ENCODE data around the gene ANKRD39. TPM values are rescaled to one million over a fixed set of nuclear protein-coding genes. Genes with fewer than 3 reads are reported as not detected.
"Not testable (repeated sequence)": the region's sequence is repeated elsewhere in the genome, so short reads cannot be mapped to it uniquely, and the experiment has no call there.

Gene ANKRD39
- total and polyA plus RNA-seq, 2 donors (not counting 1 experiment from before 2014, with no cell fraction given): 5.3 to 5.8 TPM

DNA sequence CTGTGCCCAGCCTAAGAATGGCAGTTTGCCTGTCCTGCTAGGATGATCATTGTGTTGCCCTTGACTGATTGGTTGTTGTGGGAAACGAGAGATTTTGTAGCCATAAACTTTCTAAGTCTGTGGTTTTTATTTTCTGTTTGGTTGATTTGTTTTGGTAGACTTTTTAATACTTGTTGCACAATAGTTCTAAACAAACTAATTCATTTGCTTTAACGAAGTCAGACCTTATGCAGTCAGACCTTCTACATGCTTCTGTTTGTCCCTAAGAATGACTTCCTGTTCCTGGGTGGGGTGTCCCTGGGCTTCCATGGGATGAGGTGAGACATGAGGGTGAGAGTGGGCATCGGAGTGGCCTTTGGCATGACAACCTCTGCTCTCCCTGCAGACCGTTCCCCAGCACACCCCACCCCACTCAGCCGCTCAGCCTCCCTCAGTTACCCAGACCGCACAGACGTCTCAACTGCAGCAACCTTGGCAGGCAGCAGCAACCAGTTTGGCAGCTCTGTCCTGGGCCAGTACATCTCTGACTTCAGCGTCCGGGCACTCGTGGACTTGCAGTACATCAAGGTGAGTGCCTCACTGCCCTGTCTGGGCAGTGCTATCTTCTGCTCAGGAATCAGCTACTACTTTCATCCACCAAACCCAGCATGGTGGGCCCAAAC lies 49.5 kb downstream of the ANKRD39 start:
- no peaks in the 10 kb centered on the region for H3K9me3 ChIP-seq (ENCODE audit: control insufficient read depth, insufficient read depth, low read depth, low read length)
- no peaks in the 10 kb centered on the region for H3K4me1 ChIP-seq (ENCODE audit: control insufficient read depth, extremely low read depth, insufficient read depth, low read length)
- H3K36me3 ChIP-seq (ENCODE audit: control insufficient read depth, insufficient read depth, low read length): no peaks in the 10 kb centered on the region
- no peaks in the 10 kb centered on the region for H3K27me3 ChIP-seq (ENCODE audit: control insufficient read depth, insufficient read depth, low read length)
- H2AFZ ChIP-seq (ENCODE audit: low read length): no peak overlapping the region
- H4K20me1 ChIP-seq (ENCODE audit: control insufficient read depth, extremely low read depth, insufficient read depth, low read length): no peaks in the 10 kb centered on the region
- no peak overlapping the region for H3K4me2 ChIP-seq (ENCODE audit: extremely low read depth, insufficient read depth, low read length)
- TF ChIP-seq EZH2 (IDR thresholded peaks at IDR 0.05; ENCODE audit: low read length, missing control alignments): no peak
- H3K4me3 ChIP-seq (replicated peaks in 1 of 4; ENCODE audit: control extremely low read depth in 1 of 4, insufficient read depth in 1 of 4, low read depth in 3 of 4, low read length in 4 of 4): no peak overlapping the region
- DNase-seq (ENCODE audit: low read depth in 2 of 2): no peak
- H3K9ac ChIP-seq (ENCODE audit: insufficient read depth, low read length): no peak overlapping the region
- H3K27ac ChIP-seq (ENCODE audit: insufficient read depth, low read length): no peak overlapping the region
- H3K79me2 ChIP-seq (ENCODE audit: control insufficient read depth, insufficient read depth, low read length): no peaks in the 10 kb centered on the region

DNA sequence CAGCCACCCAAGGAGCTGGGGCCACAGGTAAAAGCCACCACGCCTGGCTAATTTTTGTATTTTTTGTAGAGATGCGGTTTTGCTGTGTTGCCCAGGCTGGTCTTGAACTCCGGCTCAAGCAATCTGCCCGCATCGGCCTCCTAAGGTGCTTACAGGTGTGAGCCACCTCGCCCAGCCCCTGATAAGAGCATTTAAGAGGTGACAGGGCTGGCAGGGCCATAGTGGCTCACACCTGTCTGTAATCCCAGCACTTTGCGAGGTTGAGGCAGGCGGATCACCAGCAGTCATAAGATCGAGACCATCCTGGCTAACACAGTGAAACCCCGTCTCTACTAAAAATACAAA lies 50.7 kb downstream of the ANKRD39 start:
- Histone ChIP-seq H3K9ac (ENCODE audit: insufficient read depth, low read length) (no peak overlapping the region), H3K4me3 (replicated peaks in 1 of 4; ENCODE audit: control extremely low read depth in 1 of 4, insufficient read depth in 1 of 4, low read depth in 3 of 4, low read length in 4 of 4) (no peak overlapping the region), H3K4me2 (ENCODE audit: extremely low read depth, insufficient read depth, low read length) (no peak overlapping the region), H3K9me3 (ENCODE audit: control insufficient read depth, insufficient read depth, low read depth, low read length) (no peaks in the 10 kb centered on the region), H3K27me3 (ENCODE audit: control insufficient read depth, insufficient read depth, low read length) (no peaks in the 10 kb centered on the region), H3K79me2 (ENCODE audit: control insufficient read depth, insufficient read depth, low read length) (no peaks in the 10 kb centered on the region), H3K27ac (ENCODE audit: insufficient read depth, low read length) (no peak overlapping the region), H3K4me1 (ENCODE audit: control insufficient read depth, extremely low read depth, insufficient read depth, low read length) (no peaks in the 10 kb centered on the region), H3K36me3 (ENCODE audit: control insufficient read depth, insufficient read depth, low read length) (no peaks in the 10 kb centered on the region), H2AFZ (ENCODE audit: low read length) (no peak overlapping the region), H4K20me1 (ENCODE audit: control insufficient read depth, extremely low read depth, insufficient read depth, low read length) (no peaks in the 10 kb centered on the region)
- DNase-seq (ENCODE audit: low read depth in 2 of 2): no peak
- no peak for TF ChIP-seq EZH2 (IDR thresholded peaks at IDR 0.05; ENCODE audit: low read length, missing control alignments)
- TF ChIP-seq, protein P1, sequence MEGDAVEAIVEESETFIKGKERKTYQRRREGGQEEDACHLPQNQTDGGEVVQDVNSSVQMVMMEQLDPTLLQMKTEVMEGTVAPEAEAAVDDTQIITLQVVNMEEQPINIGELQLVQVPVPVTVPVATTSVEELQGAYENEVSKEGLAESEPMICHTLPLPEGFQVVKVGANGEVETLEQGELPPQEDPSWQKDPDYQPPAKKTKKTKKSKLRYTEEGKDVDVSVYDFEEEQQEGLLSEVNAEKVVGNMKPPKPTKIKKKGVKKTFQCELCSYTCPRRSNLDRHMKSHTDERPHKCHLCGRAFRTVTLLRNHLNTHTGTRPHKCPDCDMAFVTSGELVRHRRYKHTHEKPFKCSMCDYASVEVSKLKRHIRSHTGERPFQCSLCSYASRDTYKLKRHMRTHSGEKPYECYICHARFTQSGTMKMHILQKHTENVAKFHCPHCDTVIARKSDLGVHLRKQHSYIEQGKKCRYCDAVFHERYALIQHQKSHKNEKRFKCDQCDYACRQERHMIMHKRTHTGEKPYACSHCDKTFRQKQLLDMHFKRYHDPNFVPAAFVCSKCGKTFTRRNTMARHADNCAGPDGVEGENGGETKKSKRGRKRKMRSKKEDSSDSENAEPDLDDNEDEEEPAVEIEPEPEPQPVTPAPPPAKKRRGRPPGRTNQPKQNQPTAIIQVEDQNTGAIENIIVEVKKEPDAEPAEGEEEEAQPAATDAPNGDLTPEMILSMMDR (conservative IDR thresholded peaks at IDR 0.05 in 1 of 2, IDR thresholded peaks at IDR 0.05 in 1 of 2; ENCODE audit: low read depth in 1 of 2, low read length in 2 of 2): no peak

DNA sequence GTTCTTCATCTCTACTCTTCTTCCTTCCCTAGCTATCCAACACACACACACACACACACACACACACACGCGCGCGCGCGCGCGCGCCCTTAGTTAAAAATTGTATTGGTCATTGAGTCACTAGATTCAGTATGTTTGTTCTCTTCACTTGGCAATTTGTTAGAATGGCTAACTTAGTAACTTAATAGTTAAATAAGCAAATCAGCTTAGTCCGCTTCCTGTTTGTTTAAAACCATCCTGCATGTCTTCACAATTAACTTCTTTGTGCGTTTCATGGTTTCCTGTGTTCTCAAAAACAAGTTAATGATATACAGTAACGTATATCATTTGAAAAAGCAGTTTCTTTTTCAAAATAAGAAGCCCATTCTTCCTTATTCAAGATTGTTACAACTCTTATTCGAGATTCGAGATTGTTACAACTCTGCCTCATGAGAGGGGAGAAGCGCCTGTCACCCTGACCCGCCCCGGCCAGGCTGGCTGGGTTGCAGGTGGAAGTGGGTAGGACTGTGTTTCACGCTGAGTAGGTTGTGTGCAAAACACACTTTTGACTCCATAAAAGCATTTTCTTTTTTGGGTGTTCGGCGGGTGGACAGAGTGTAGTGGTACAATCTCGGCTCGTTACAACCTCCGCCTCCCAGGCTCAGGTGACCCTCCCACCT lies 51.2 kb downstream of the ANKRD39 start:
- TF ChIP-seq, protein P1 (conservative IDR thresholded peaks at IDR 0.05 in 1 of 2, IDR thresholded peaks at IDR 0.05 in 1 of 2; ENCODE audit: low read depth in 1 of 2, low read length in 2 of 2): no peak
- no peak for TF ChIP-seq EZH2 (IDR thresholded peaks at IDR 0.05; ENCODE audit: low read length, missing control alignments)
- Histone ChIP-seq H3K9ac (ENCODE audit: insufficient read depth, low read length) (no peak overlapping the region), H4K20me1 (ENCODE audit: control insufficient read depth, extremely low read depth, insufficient read depth, low read length) (no peaks in the 10 kb centered on the region), H3K36me3 (ENCODE audit: control insufficient read depth, insufficient read depth, low read length) (no peaks in the 10 kb centered on the region), H3K27ac (ENCODE audit: insufficient read depth, low read length) (no peak overlapping the region), H3K27me3 (ENCODE audit: control insufficient read depth, insufficient read depth, low read length) (no peaks in the 10 kb centered on the region), H3K4me2 (ENCODE audit: extremely low read depth, insufficient read depth, low read length) (no peak overlapping the region), H3K79me2 (ENCODE audit: control insufficient read depth, insufficient read depth, low read length) (no peaks in the 10 kb centered on the region), H3K4me3 (replicated peaks in 1 of 4; ENCODE audit: control extremely low read depth in 1 of 4, insufficient read depth in 1 of 4, low read depth in 3 of 4, low read length in 4 of 4) (no peak overlapping the region), H3K4me1 (ENCODE audit: control insufficient read depth, extremely low read depth, insufficient read depth, low read length) (no peaks in the 10 kb centered on the region), H2AFZ (ENCODE audit: low read length) (no peak overlapping the region), H3K9me3 (ENCODE audit: control insufficient read depth, insufficient read depth, low read depth, low read length) (no peaks in the 10 kb centered on the region)
- DNase-seq (ENCODE audit: low read depth in 2 of 2): no peak

DNA sequence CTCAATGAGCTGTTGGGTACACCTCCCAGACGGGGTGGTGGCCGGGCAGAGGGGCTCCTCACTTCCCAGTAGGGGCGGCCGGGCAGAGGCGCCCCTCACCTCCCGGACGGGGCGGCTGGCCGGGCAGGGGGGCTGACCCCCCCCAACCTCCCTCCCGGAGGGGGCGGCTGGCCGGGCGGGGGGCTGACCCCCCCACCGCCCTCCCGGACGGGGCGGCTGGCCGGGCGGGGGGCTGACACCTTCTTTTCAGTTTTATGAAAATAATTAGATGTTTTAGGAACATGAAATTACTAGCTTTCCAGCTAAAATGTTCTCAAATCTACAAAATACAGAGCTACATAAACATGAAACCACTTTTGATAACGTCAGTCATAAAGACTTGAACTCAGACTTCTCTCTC lies 51.9 kb downstream of the ANKRD39 start:
- not testable (repeated sequence) for H3K79me2 ChIP-seq (ENCODE audit: control insufficient read depth, insufficient read depth, low read length); H3K27me3 ChIP-seq (ENCODE audit: control insufficient read depth, insufficient read depth, low read length); DNase-seq (ENCODE audit: low read depth in 2 of 2); H3K4me3 ChIP-seq (replicated peaks in 1 of 4; ENCODE audit: control extremely low read depth in 1 of 4, insufficient read depth in 1 of 4, low read depth in 3 of 4, low read length in 4 of 4); H3K4me1 ChIP-seq (ENCODE audit: control insufficient read depth, extremely low read depth, insufficient read depth, low read length); H3K27ac ChIP-seq (ENCODE audit: insufficient read depth, low read length); H3K4me2 ChIP-seq (ENCODE audit: extremely low read depth, insufficient read depth, low read length); H4K20me1 ChIP-seq (ENCODE audit: control insufficient read depth, extremely low read depth, insufficient read depth, low read length); H3K9me3 ChIP-seq (ENCODE audit: control insufficient read depth, insufficient read depth, low read depth, low read length); H3K9ac ChIP-seq (ENCODE audit: insufficient read depth, low read length); H3K36me3 ChIP-seq (ENCODE audit: control insufficient read depth, insufficient read depth, low read length); H2AFZ ChIP-seq (ENCODE audit: low read length)

Data from fibroblast of lung (primary cell).